ENCODE measurements around the gene ASRGL1.
"Not testable (repeated sequence)": the region's sequence is repeated elsewhere in the genome, so short reads cannot be mapped to it uniquely, and the experiment has no call there.

ASRGL1 gene

DNA sequence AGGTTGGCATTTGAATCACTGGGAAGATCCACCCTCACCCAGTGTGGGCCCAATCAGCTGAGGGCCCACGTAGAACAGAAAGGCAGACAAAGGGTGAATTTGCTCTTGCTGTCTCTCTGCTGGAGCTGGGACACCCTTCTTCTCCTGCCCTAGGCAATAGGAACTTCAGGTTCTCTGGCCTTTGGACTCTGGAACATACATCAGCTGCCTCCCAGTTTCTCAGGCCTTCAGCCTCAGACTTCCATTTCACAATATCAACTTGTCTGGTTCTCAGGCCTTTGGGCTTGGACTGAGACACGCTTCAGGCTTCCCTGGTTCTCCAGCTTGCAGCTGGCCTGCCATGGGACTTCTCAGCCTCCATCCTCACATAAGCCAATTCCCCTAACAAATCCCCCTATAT lies 14.7 kb upstream of the ASRGL1 start:
- no peak for FAIRE-seq
- no peak for DNase-seq (ENCODE audit: insufficient read length, low spot score)
- TF ChIP-seq, protein P1, sequence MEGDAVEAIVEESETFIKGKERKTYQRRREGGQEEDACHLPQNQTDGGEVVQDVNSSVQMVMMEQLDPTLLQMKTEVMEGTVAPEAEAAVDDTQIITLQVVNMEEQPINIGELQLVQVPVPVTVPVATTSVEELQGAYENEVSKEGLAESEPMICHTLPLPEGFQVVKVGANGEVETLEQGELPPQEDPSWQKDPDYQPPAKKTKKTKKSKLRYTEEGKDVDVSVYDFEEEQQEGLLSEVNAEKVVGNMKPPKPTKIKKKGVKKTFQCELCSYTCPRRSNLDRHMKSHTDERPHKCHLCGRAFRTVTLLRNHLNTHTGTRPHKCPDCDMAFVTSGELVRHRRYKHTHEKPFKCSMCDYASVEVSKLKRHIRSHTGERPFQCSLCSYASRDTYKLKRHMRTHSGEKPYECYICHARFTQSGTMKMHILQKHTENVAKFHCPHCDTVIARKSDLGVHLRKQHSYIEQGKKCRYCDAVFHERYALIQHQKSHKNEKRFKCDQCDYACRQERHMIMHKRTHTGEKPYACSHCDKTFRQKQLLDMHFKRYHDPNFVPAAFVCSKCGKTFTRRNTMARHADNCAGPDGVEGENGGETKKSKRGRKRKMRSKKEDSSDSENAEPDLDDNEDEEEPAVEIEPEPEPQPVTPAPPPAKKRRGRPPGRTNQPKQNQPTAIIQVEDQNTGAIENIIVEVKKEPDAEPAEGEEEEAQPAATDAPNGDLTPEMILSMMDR (IDR thresholded peaks at IDR 0.05; ENCODE audit: insufficient read depth, missing control alignments), result no peak

DNA sequence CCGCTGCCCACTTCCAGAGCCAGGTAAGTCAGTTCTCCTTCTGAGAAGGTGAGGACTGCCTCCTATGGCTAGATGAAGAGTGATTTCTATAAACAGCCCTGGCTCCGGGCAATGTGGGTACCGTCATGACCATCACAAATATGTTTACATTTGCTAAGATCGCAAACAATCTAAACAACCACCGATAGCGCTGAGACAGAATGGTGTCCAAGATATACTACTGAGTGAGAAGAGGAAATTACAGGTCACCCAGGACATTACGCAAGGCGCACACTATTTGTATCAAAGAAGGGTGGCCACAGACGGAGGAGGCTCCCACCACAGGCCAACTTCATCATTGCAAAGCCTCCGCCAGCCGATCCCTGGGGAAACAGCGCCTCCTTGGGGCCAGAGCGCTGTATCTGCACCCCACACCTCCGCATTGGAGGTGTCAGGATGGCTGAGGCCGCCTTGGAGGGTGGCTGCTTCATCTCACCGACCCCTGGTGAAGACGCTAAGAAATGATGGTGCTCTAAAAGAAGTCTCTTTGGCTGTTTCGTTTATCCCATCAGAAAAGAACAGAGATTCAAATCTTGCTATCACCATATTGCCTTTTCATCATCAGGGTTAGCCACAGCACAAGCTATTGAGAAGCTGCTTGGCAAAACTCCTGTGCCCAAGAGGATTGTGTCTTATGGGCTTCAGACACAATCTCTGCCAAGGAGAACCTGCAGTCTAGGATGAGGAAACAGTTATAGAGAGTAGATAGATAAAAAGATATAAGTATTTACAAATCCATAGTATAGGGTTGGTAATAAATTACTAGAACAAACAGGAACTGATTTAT lies 12.3 kb upstream of the ASRGL1 start:
- no peak for DNase-seq (ENCODE audit: insufficient read length, low spot score)
- TF ChIP-seq, protein P1 (IDR thresholded peaks at IDR 0.05; ENCODE audit: insufficient read depth, missing control alignments), result peak; percentile 52
- no peak for FAIRE-seq

DNA sequence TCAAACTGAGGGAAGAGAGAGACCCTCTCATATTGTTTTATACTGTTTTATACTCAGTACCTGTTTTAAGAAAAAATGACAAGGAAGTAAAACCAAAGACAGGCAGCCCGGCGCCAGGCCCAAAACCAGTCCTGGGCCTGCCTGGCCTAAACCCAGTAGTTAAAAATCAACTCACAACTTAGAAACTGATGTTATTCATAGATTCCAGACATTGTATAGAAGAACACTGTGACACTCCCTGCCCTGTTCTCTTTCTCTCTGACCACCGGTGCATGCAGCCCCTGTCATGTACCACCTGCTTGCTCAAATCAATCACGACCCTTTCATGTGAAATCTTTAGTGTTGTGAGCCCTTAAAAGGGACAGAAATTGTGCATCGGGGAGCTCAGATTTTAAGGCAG lies 11.5 kb upstream of the ASRGL1 start:
- FAIRE-seq; DNase-seq (ENCODE audit: insufficient read length, low spot score): not testable (repeated sequence)

DNA sequence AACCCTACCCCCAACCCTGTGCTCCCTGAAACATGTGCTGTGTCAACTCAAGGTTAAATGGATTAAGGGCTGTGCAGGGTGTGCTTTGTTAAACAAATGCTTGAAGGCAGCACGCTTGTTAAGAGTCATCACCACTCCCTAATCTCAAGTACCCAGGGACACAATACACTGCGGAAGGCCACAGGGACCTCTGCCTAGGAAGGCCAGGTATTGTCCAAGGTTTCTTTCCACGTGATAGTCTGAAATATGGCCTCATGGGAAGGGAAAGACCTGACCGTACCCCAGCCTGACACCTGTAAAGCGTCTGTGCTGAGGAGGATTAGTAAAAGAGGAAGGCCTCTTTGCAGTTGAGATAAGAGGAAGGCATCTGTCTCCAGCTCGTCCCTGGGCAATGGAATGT lies 10.5 kb upstream of the ASRGL1 start:
- FAIRE-seq; DNase-seq (ENCODE audit: insufficient read length, low spot score): not testable (repeated sequence)

DNA sequence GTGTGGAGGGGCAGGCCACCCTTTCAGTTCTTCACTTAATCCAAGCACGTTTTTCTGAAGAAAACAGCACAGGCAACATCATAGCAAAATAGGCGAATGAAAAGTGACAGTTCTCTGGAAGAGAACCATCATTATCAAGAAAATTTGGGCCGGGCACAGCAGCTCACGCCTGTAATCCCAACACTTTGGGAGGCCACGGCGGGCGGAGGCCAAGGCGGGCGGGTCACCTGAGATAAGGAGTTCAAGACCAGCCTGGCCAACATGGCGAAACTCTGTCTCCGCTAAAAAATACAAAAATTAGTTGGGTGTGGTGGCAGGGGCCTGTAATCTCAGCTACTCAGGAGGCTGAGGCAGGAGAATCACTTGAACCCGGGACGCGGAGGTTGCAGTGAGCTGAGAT lies 9.7 kb upstream of the ASRGL1 start:
- not testable (repeated sequence) for FAIRE-seq

DNA sequence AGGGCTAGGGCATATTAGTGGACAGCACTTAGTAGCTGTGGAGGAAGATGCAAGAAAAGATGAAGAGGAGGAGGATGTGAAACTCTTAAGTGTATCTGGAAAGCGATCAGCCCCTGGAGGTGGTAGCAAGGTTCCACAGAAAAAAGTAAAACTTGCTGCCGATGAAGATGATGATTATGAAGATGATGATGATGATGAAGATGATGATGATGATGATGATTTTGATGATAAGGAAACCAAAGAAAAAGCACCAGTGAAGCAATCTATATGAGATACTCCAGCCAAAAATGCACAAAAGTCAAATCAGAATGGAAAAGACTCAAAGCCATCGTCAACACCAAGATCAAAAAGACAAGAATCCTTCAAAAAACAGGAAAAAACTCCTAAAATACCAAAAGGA lies 6.0 kb upstream of the ASRGL1 start:
- DNase-seq (ENCODE audit: insufficient read length, low spot score); FAIRE-seq: not testable (repeated sequence)

More for the DNA sequence above, 9.7 kb upstream of the ASRGL1 start:
- DNase-seq (ENCODE audit: insufficient read length, low spot score), result not testable (repeated sequence)

DNA sequence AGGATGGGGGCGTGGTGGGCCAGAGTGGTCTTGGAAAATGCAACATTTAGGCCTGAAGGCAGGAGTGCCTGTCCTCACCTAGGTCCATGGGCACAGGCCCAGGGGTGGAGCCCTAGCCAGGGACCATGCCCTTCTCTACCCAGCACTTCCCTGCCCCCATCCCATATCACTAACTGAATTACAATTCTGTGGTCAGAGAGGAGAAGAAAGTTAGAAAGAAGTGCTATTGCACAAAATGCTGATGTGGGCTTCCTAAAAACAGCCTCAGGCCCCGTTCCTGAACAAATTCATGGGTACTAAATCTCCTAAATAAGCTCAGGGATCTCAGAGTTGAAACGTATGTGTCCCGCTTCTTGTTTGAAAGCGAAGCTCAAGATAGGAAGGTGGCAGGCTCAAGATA lies 3.5 kb upstream of the ASRGL1 start:
- DNase-seq (ENCODE audit: insufficient read length, low spot score) (no peak), FAIRE-seq (no peak)

DNA sequence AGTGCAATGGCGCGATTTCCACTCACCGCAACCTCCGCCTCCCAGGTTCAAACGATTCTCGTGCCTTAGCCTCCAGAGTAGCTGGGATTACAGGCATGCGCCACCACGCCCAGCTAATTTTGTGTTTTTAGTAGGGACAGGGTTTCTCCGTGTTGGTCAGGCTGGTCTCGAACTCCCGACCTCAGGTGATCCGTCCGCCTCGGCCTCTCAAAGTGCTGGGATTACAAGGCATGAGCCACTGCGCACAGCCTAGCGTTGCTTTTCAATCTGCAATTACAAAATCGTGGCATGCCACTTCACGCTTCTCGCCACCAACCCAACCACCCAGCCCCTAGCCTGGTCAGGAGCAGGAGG lies 322 bp upstream of the ASRGL1 start:
- DNase-seq (ENCODE audit: insufficient read length, low spot score); FAIRE-seq: not testable (repeated sequence)

More for the DNA sequence above, 3.5 kb upstream of the ASRGL1 start:
- TF ChIP-seq, protein P1 (IDR thresholded peaks at IDR 0.05; ENCODE audit: insufficient read depth, missing control alignments), result no peak

DNA sequence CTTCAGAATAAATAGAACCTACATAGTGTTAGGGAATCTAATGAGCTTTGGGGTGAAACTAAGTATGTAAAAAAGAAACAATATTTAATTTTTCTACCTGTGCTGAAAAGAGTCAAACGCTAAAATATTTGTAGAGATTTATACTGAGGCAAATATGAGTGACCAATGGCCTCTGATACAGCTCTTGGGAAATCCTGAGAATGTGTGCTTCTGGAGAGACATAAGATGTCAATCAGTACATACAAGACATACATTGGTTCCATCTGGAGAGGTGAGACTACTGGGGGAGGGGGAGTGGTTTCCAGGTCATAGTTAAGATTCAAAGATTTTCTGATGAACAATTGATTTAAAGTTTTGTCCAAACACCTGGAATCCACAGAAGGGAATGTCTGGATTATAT lies 970 bp downstream of the ASRGL1 start:
- TF ChIP-seq, protein P1 (IDR thresholded peaks at IDR 0.05; ENCODE audit: insufficient read depth, missing control alignments), result no peak
- no peak for FAIRE-seq
- no peak for DNase-seq (ENCODE audit: insufficient read length, low spot score)

DNA sequence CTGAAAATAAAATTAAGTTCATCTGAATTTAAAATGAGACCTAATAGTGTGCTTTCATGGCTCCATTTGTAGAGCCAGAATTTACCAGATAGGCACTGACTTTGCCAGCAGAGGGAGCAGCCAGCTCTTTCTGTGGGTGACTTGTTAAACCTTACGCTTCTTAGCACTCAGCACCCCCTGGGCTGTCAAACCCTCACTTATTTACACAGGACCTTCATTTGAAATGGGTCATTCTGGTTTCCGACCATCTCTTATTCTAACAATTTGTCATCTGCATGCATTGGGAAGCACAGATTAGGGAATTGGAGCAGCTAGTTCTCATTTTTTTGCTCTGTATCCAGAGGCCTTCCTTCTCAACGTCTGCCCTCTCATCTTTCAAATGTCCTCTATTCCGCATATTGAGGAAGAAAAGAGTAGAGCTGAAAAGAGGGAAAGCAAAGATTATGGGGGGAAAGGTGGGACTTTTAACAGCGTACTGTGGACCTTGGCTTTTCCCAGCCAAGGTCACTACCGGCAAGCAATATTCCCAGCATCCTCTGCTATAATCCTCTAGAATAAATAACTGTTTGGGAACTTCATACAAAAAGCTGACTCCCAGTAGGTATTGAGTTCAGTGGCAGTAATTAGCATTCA lies 3.1 kb downstream of the ASRGL1 start:
- FAIRE-seq, result no peak
- TF ChIP-seq, protein P1 (IDR thresholded peaks at IDR 0.05; ENCODE audit: insufficient read depth, missing control alignments), result peak; percentile 42
- no peak for DNase-seq (ENCODE audit: insufficient read length, low spot score)
